Measurements from ENCODE around the gene GAPDHS.

GRCh38 chr19:35522745-35523327, 10.4 kb upstream of the GAPDHS start:
- TF ChIP-seq GATA2 (IDR thresholded peaks at IDR 0.05; ENCODE audit: low read depth, low read length): no peak
- TF ChIP-seq GATA3 (IDR thresholded peaks at IDR 0.05; ENCODE audit: low read depth, low read length): no peak

All from SH-SY5Y (cell line).